C4-2B (cell line): ENCODE data around the gene DMAC1.

Experiments
- CTCF ChIP-seq: fragments of 450-650 bp; conservative IDR thresholded peaks from 2 replicates; pipeline ENCODE4 v1.5.1; 2017; ENCODE audit warnings: mild to moderate bottlenecking
- ZFX ChIP-seq: fragments of 450-650 bp; IDR thresholded peaks from 2 replicates; pipeline ENCODE4 v1.6.1; 2017

- TF ChIP-seq CTCF (no peak), ZFX (no peak)
Observed at GRCh38 chr9:7756088-7756487, 43.5 kb downstream of the DMAC1 start.
